Pancreas (tissue), 10 donors: ENCODE measurements around the gene SPATS2. TPM values are rescaled to one million over a fixed set of nuclear protein-coding genes. Genes with fewer than 3 reads are reported as not detected.

ENCODE experiments used
- ATAC-seq, 4 donors: fragments of 200-7000 bp; cut with Tn5 transposase; one replicate each; pipeline versions ENCODE4 v1.8.0 to v1.9.1; 2020; ENCODE audit warnings: mild to moderate bottlenecking in 4 of 4, moderate library complexity in 4 of 4
- DNase-seq, 6 donors: peaks; one replicate each; pipeline ENCODE4 v3.0.0-alpha.2; 2020
- FAIRE-seq: peaks from 2 replicates; lab custom pipeline; 2012; peaks lifted over from hg19 to GRCh38; lab: Jason Lieb, UNC
- H3K27ac ChIP-seq, 4 donors: fragments of 200-600 bp; sonication (generic); 1 replicate in 3 of 4; 2 replicates in 1 of 4; pipeline versions ENCODE4 v1.5.0 to v1.8.0; 2020
- H3K27me3 ChIP-seq, 4 donors: fragments of 200-600 bp; one replicate each; pipeline ENCODE4 v1.8.0; 2021
- H3K36me3 ChIP-seq, 3 donors: fragments of 200-600 bp; sonication (generic) in 1 of 3; one replicate each; pipeline versions ENCODE4 v1.5.0 to v1.8.0; 2020 to 2021
- H3K4me1 ChIP-seq, 3 donors: fragments of 200-600 bp; one replicate each; pipeline ENCODE4 v1.8.0; 2021
- H3K4me3 ChIP-seq, 4 donors: fragments of 200-600 bp; sonication (generic) in 2 of 4; one replicate each; pipeline versions ENCODE4 v1.5.0 to v1.8.0; 2020 to 2021
- H3K9me3 ChIP-seq, 4 donors: fragments of 200-600 bp; one replicate each; pipeline ENCODE4 v1.8.0; 2021
- CTCF ChIP-seq, 4 donors: fragments of 200-600 bp; sonication (generic) in 3 of 4; IDR thresholded peaks; one replicate each; pipeline versions ENCODE4 v1.5.0 to v1.8.0; 2021; ENCODE audit warnings: antibody characterized with exemption in 4 of 4
- WGBS, 2 donors: extraction: QIAGEN DNeasy Blood & Tissue Kit; methylation state at CpG; one replicate each; pipeline ENCODE4 v1.1.7; 2013; 5-methylcytosine and 5-hydroxymethylcytosine counted together
- intact Hi-C, 3 donors: fragments of 100-400 bp; cut with DNase I; formaldehyde crosslinking; loops; one replicate each; pipeline versions ENCODE4 v1.11.1 to v1.14.2; 2022
- polyA plus RNA-seq, 2 donors: library from polyadenylated mRNA; stranded (reverse); fragments of 200-250 nt; gene quantifications; one replicate each; pipeline ENCODE4 v1.2.3, GENCODE V29; 2013
- total RNA-seq, 6 donors: library from RNA; stranded (reverse); fragmentation: NEBNext Ultra II Directional in 4 of 6; extraction: Animal tissue kit (Norgen Biotek cat#: 25700) in 4 of 6; gene quantifications; one replicate each; pipeline versions ENCODE4 v1.2.1 to v1.2.4, GENCODE V29; 2021 to 2023
- donor health status: healthy with polysubstance abuse.
- donor health status: DM: no; HTN: no; CAD: no; lungs with moderate emphysema.
- donor health status: DM: no; HTN: no; CAD: no.
- donor health status: control.
- donor health status: control.
- donor health status: Bipolar disorder and iron deficiency.
- donor health status: DM: yes; HTN: yes; CAD: no.
- donor health status: DM: no; HTN: no; CAD: no.
- donor health status: DM: no; HTN: no; CAD: no.
- donor health status: DM: yes; HTN: yes; CAD: no.

SPATS2 gene
- total and polyA plus RNA-seq, 8 donors: 7.2 to 12.5 (median 9.4) TPM

- FAIRE-seq: no peak
- H3K36me3 ChIP-seq: no peaks in the 10 kb centered on the region
These were observed 121.9 kb downstream of the SPATS2 start for GRCh38 chr12:49489154-49489553.

GRCh38 chr12:49489720-49490119 lies 122.5 kb downstream of the SPATS2 start:
- FAIRE-seq (no peak), ATAC-seq (no peak), DNase-seq (no peak)
- H3K27me3 ChIP-seq: no peaks in the 10 kb centered on the region
- H3K4me1 ChIP-seq: no peaks in the 10 kb centered on the region
- H3K36me3 ChIP-seq: no peaks in the 10 kb centered on the region
- no peak overlapping the region for H3K27ac ChIP-seq
- no peak overlapping the region for H3K4me3 ChIP-seq
- no peaks in the 10 kb centered on the region for H3K9me3 ChIP-seq
- WGBS, 2 donors: 91 to 94% methylated on average over 4 of the region's 4 CpGs
- intact Hi-C loops: no loop called here
- TF ChIP-seq CTCF (IDR thresholded peaks at IDR 0.05): no peak

More at GRCh38 chr12:49489154-49489553, 121.9 kb downstream of the SPATS2 start:
- Histone ChIP-seq H3K4me1 (no peaks in the 10 kb centered on the region), H3K27me3 (no peaks in the 10 kb centered on the region), H3K27ac (no peak overlapping the region), H3K4me3 (no peak overlapping the region), H3K9me3 (no peaks in the 10 kb centered on the region)
- ATAC-seq: no peak
- intact Hi-C loops: no loop called here
- TF ChIP-seq CTCF (IDR thresholded peaks at IDR 0.05): no peak
- no peak for DNase-seq
- WGBS, 2 donors: 88 to 94% methylated on average over 3 of the region's 3 CpGs

DNA sequence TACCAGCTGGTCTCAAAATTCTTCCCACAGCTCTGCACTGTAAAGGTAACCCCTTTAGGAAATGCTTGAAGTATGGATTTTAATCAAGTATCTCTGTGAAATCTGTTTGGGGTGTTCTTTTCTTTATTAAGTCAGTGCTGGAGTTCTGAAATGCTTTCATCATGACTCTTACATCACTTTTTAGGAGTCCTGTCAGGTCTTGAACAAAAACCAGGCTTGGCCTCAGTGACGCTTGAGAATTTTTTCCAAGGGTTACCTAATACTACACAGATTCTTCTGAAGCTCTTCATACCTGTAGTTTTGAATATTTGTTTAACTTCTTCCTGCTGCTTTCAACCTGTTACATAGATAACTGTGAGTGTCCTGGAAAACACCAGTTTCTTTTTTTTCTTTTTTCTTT lies 124.6 kb downstream of the SPATS2 start:
- no peak overlapping the region for H3K4me3 ChIP-seq
- no peak for TF ChIP-seq CTCF (IDR thresholded peaks at IDR 0.05)
- no peaks in the 10 kb centered on the region for H3K4me1 ChIP-seq
- ATAC-seq (no peak), DNase-seq (no peak), FAIRE-seq (no peak)
- WGBS, 2 donors: 96 to 100% methylated on average over 1 of the region's 1 CpG
- no peak overlapping the region for H3K27ac ChIP-seq
- no peaks in the 10 kb centered on the region for H3K36me3 ChIP-seq
- H3K27me3 ChIP-seq: no peaks in the 10 kb centered on the region
- H3K9me3 ChIP-seq: no peaks in the 10 kb centered on the region
- intact Hi-C loops: no loop called here

GRCh38 chr12:49493900-49494299 lies 126.6 kb downstream of the SPATS2 start:
- H3K27ac ChIP-seq: no peak overlapping the region
- TF ChIP-seq CTCF (IDR thresholded peaks at IDR 0.05): no peak
- H3K36me3 ChIP-seq: no peaks in the 10 kb centered on the region
- intact Hi-C loops: no loop called here
- no peaks in the 10 kb centered on the region for H3K9me3 ChIP-seq
- DNase-seq (no peak), ATAC-seq (no peak), FAIRE-seq (no peak)
- 72 to 95% methylated on average over 2 of the region's 2 CpGs for WGBS, 2 donors
- no peaks in the 10 kb centered on the region for H3K27me3 ChIP-seq
- H3K4me3 ChIP-seq: no peak overlapping the region
- H3K4me1 ChIP-seq: no peaks in the 10 kb centered on the region

- no peak overlapping the region for H3K4me3 ChIP-seq
- no peak for ATAC-seq
- DNase-seq: no peak
- no peak for TF ChIP-seq CTCF (IDR thresholded peaks at IDR 0.05)
- no peaks in the 10 kb centered on the region for H3K4me1 ChIP-seq
- H3K9me3 ChIP-seq: no peaks in the 10 kb centered on the region
- WGBS, 2 donors: 85% methylated on average over 10 of the region's 10 CpGs
- no peak for FAIRE-seq
- H3K27ac ChIP-seq: no peak overlapping the region
- intact Hi-C loops: no loop called here
- no peaks in the 10 kb centered on the region for H3K36me3 ChIP-seq
- H3K27me3 ChIP-seq: no peaks in the 10 kb centered on the region
These were observed 129.4 kb downstream of the SPATS2 start for GRCh38 chr12:49496417-49497360.
